HG03571 (cell line): ENCODE data around the gene PDZD4.

Experiments used
- ATAC-seq: cut with Tn5 transposase; IDR thresholded peaks from one replicate; pipeline ENCODE4 v1.9.1; 2021; ENCODE audit not compliant: unreplicated experiment

The PDZD4 gene

GRCh38 chrX:153773741-153774575 lies 56.4 kb downstream of the PDZD4 start:
- no peak for ATAC-seq

GRCh38 chrX:153773218-153773611 lies 57.1 kb downstream of the PDZD4 start:
- no peak for ATAC-seq

GRCh38 chrX:153772316-153773217 lies 57.8 kb downstream of the PDZD4 start:
- ATAC-seq: no peak

GRCh38 chrX:153771415-153772315 lies 58.7 kb downstream of the PDZD4 start:
- ATAC-seq: no peak

- ATAC-seq: no peak
These were observed 59.5 kb downstream of the PDZD4 start for GRCh38 chrX:153770601-153771414.

- no peak for ATAC-seq
These were observed 60.3 kb downstream of the PDZD4 start for GRCh38 chrX:153769865-153770600.

GRCh38 chrX:153769158-153769864 lies 61.0 kb downstream of the PDZD4 start:
- no peak for ATAC-seq

GRCh38 chrX:153768311-153769157 lies 61.8 kb downstream of the PDZD4 start:
- no peak for ATAC-seq

- ATAC-seq: no peak
These were observed 62.7 kb downstream of the PDZD4 start for GRCh38 chrX:153767674-153768055.

GRCh38 chrX:153766871-153767673 lies 63.3 kb downstream of the PDZD4 start:
- no peak for ATAC-seq

DNA sequence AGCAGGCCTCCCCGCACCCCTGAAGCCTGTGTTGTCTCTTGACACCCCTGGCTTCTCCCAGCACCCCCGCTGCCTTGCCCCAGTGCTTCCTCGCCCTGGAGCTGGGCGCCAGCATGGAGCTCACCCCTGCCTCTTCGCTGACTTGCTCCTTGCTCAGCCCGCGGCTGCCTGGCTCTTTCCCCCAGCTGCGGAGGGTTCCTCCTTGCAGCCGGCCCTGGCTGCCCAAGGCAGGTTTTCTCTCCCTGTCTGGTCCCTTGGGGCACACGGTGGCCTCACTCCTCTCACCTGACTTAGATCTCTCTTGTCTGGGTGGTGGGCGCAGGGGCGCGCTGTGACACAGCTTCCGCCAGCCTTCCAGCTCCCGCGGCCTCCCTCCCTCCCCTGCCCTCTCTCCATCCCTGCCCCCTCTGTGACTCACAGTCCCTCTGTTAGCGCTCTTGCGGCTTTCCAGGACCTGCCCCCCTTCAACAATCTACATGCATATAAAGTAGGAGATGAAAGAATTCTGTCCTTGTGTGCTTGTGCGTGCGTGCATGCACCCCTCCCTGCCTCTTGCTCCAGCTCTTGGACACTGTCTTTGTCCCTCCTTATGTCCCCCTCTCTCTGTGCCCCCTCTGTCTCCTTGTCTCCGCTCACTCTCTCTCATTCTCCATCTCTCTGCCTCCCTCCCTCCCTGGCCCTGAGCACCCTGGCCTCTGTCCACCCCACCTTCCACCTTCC lies 64.1 kb downstream of the PDZD4 start:
- ATAC-seq: no peak

DNA sequence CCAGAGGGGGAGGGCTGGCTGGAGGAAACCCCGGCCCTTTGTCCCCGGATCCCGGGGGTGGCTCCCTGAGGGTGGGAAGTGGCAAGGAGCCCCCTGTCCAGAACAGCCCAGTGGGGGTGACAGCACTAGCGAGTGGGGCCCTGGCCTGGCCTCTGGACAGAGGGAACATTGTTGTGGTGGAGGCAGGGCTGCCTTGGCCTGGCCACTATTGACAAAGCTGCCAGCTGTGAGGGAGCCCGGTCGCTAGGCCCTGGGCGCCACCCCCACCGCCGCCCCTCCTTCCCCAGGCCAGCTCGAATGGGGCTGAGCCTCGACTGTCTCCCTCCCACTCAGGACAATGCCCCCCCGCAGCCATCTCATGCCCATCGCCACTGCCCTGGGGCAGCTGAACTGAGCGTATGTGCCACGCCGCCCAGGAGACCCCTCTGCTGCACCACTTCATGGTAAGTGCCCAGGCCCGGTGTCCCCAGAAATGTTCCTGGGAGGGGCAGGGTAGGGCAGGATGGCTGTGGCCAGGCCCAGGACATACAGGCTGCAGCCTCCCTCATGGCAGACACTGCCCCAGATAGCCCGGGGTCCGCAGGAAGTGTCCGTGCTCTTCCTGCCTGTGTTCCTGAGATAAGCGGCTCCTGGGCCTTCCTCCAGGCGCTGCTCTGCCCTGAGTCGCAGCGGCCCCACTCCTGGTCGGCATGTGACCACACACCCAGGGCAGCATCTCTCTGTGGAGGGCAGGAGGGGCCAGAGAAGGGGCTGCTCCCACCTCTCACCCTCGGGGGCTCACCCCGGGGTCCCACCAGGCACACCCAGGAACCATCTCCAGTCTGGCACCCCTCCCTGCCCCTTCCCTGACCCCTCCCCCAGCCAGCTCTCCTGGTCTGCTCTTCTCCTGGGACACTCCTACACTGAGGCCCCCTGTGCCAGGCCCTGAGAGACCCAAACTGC lies 64.9 kb downstream of the PDZD4 start:
- no peak for ATAC-seq

DNA sequence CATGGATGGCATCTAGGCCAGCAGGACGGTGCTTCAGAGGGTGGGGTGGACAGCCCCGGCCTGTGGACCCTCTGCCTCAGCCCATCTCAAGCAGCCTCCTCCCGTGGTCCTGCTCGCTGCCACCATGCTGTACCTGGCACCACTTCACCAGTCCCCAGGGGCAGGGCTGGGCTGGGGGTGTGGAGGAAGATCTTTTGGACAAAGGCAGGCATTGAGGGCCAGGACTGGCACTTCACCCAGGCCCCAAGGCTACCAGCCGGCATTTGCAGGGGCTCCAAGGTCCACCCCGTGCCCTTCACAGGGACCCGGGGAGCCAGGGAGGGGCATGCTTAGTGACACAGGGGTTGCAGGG lies 65.6 kb downstream of the PDZD4 start:
- no peak for ATAC-seq

DNA sequence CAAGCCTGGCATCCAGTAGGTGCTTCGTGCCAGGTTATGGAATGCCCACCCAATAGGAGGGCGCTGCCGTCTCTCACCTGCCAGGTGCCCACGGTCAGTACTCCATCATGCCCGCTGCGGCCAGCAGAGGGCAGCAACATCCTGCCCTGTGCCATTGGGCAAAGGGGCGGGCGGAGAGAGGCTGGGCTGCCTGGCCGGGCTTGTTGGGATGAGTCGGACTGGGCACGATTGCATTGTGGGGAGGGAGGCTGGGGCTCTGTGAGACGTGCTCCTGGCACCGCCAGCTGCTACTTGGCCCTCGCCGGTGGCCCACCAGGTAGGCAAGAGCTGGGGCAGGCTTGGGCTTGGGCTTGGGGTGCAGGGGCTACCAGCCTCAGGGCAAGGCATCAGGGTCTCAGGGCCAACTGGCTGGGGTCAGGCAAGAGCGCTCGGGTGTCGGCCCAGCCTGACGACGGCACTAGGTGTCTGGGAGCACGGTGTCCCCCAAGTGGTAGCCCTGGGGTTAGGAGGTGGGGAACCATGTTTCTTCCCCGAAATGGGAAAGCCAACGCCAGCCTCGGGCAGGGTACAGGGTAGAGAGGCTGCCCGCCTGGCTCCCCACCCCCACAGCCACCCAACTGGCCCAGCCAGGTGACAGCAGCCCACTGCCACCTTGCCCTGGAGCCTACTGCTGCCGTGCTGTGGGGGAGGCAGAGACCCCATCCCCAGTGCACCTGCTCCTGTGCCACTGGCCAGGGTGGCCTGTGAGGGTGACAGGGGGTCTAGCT lies 66.2 kb downstream of the PDZD4 start, which contains the start of gene PLXNB3:
TSS of gene PLXNB3 (plus strand) at position 261 of the 767 bp plus-strand sequence. CDS start 1,287 bp downstream, outside the sequence.
- ATAC-seq: no peak
